HEK293 (cell line): Measurements from ENCODE around the gene UFSP1.

Experiments used
- GLI2 ChIP-seq: fragments of 450-650 bp; formaldehyde crosslinking; IDR thresholded peaks from 2 replicates; pipeline ENCODE4; 2017; ENCODE audit warnings: missing biosample characterization, missing genetic modification characterization, low read depth, borderline replicate concordance
- GLI4 ChIP-seq: fragments of 450-650 bp; formaldehyde crosslinking; IDR thresholded peaks from 2 replicates; pipeline ENCODE4 v1.5.1; 2016; ENCODE audit warnings: missing biosample characterization, missing genetic modification characterization
- HOXC10 ChIP-seq: sonication (generic); formaldehyde crosslinking; IDR thresholded peaks from 2 replicates; pipeline ENCODE4 v1.8.1; 2023; ENCODE audit warnings: mild to moderate bottlenecking, missing genetic modification reagents
- KLF8 ChIP-seq: fragments of 450-650 bp; formaldehyde crosslinking; IDR thresholded peaks from 2 replicates; pipeline ENCODE4 v1.5.1; 2016; ENCODE audit warnings: missing biosample characterization, missing genetic modification characterization
- PBX3 ChIP-seq: sonication (generic); formaldehyde crosslinking; IDR thresholded peaks from 2 replicates; pipeline ENCODE4 v1.8.1; 2022; ENCODE audit warnings: mild to moderate bottlenecking, moderate library complexity, missing genetic modification reagents
- SALL2 ChIP-seq: fragments of 450-650 bp; formaldehyde crosslinking; IDR thresholded peaks from 2 replicates; pipeline ENCODE4 v1.5.0; 2017; ENCODE audit warnings: missing biosample characterization, mild to moderate bottlenecking, missing genetic modification characterization, borderline replicate concordance
- ZEB2 ChIP-seq: fragments of 450-650 bp; formaldehyde crosslinking; IDR thresholded peaks from 2 replicates; pipeline ENCODE4 v1.5.1; 2016; ENCODE audit warnings: missing biosample characterization, missing genetic modification characterization
- ZNF114 ChIP-seq: fragments of 450-650 bp; formaldehyde crosslinking; IDR thresholded peaks from 2 replicates; pipeline ENCODE4 v1.5.0; 2017; ENCODE audit warnings: missing biosample characterization, missing genetic modification characterization
- ZNF133 ChIP-seq: fragments of 450-650 bp; formaldehyde crosslinking; IDR thresholded peaks from 2 replicates; pipeline ENCODE4 v1.5.1; 2016; ENCODE audit warnings: missing biosample characterization, missing genetic modification characterization
- ZNF174 ChIP-seq: fragments of 450-650 bp; formaldehyde crosslinking; IDR thresholded peaks from 2 replicates; pipeline ENCODE4 v1.5.0; 2017; ENCODE audit warnings: missing biosample characterization, mild to moderate bottlenecking, missing genetic modification characterization
- ZNF223 ChIP-seq: fragments of 450-650 bp; formaldehyde crosslinking; IDR thresholded peaks from 2 replicates; pipeline ENCODE4 v1.5.1; 2016; ENCODE audit warnings: missing biosample characterization, missing genetic modification characterization
- ZNF239 ChIP-seq: fragments of 450-650 bp; formaldehyde crosslinking; IDR thresholded peaks from 2 replicates; pipeline ENCODE4 v1.5.1; 2016; ENCODE audit warnings: missing biosample characterization, missing genetic modification characterization
- ZNF274 ChIP-seq, 2 experiments: fragments of 200-500 bp in 1 of 2; fragments of 450-650 bp in 1 of 2; sonication (Bioruptor generic) in 1 of 2; formaldehyde crosslinking in 1 of 2; IDR thresholded peaks; 2 replicates each; pipeline versions ENCODE4 v1.5.1 to v1.6.1; 2014 to 2016; ENCODE audit warnings: borderline replicate concordance in 1 of 2, inconsistent platforms in 1 of 2, low read length in 1 of 2, missing biosample characterization in 1 of 2, missing genetic modification characterization in 1 of 2
- ZNF341 ChIP-seq: fragments of 450-650 bp; formaldehyde crosslinking; IDR thresholded peaks from 2 replicates; pipeline ENCODE4; 2016; ENCODE audit warnings: low read depth, missing biosample characterization, missing genetic modification characterization
- ZNF416 ChIP-seq: fragments of 450-650 bp; formaldehyde crosslinking; IDR thresholded peaks from 2 replicates; pipeline ENCODE4 v1.5.1; 2016; ENCODE audit warnings: missing biosample characterization, missing genetic modification characterization
- ZNF530 ChIP-seq: fragments of 450-650 bp; formaldehyde crosslinking; IDR thresholded peaks from 2 replicates; pipeline ENCODE4 v1.5.1; 2016; ENCODE audit warnings: low read depth, missing biosample characterization, missing genetic modification characterization
- ZNF571 ChIP-seq: fragments of 450-650 bp; formaldehyde crosslinking; IDR thresholded peaks from 2 replicates; pipeline ENCODE4 v1.5.0; 2017; ENCODE audit warnings: missing biosample characterization, missing genetic modification characterization
- ZNF791 ChIP-seq: fragments of 450-650 bp; formaldehyde crosslinking; IDR thresholded peaks from 2 replicates; pipeline ENCODE4 v1.5.1; 2016; ENCODE audit warnings: missing biosample characterization, missing genetic modification characterization
- ZNF830 ChIP-seq: fragments of 450-650 bp; IDR thresholded peaks from 2 replicates; pipeline ENCODE4 v1.5.0; 2018; ENCODE audit warnings: missing biosample characterization, missing genetic modification characterization, low read depth, mild to moderate bottlenecking, moderate library complexity
- ZNF837 ChIP-seq: fragments of 450-650 bp; formaldehyde crosslinking; IDR thresholded peaks from 2 replicates; pipeline ENCODE4 v1.5.1; 2016; ENCODE audit warnings: missing biosample characterization, missing genetic modification characterization
- ZNF843 ChIP-seq: fragments of 450-650 bp; formaldehyde crosslinking; IDR thresholded peaks from 2 replicates; pipeline ENCODE4 v1.5.1; 2016; ENCODE audit warnings: missing biosample characterization, missing genetic modification characterization
- ZSCAN16 ChIP-seq: fragments of 450-650 bp; formaldehyde crosslinking; IDR thresholded peaks from 2 replicates; pipeline ENCODE4 v1.5.1; 2016; ENCODE audit warnings: missing biosample characterization, missing genetic modification characterization
- ZSCAN23 ChIP-seq: fragments of 450-650 bp; formaldehyde crosslinking; IDR thresholded peaks from 2 replicates; pipeline ENCODE4 v1.5.1; 2016; ENCODE audit warnings: missing biosample characterization, missing genetic modification characterization
- TF ChIP-seq, protein P1 (sequence below): fragments of 450-650 bp; formaldehyde crosslinking; IDR thresholded peaks from 2 replicates; pipeline ENCODE4 v1.5.1; 2016; ENCODE audit warnings: missing biosample characterization, missing genetic modification characterization
- TF ChIP-seq, protein P2 (sequence below): fragments of 450-650 bp; formaldehyde crosslinking; IDR thresholded peaks from 2 replicates; pipeline ENCODE4 v1.5.1; 2016; ENCODE audit warnings: missing biosample characterization, missing genetic modification characterization, borderline replicate concordance
- TF ChIP-seq, protein P3 (sequence below): fragments of 450-650 bp; formaldehyde crosslinking; IDR thresholded peaks from 2 replicates; pipeline ENCODE4 v1.5.1; 2016; ENCODE audit warnings: missing biosample characterization, missing genetic modification characterization

The UFSP1 gene

GRCh38 chr7:100891568-100892247 is 2.2 kb upstream of the UFSP1 start (continued):
- TF ChIP-seq, protein P1, sequence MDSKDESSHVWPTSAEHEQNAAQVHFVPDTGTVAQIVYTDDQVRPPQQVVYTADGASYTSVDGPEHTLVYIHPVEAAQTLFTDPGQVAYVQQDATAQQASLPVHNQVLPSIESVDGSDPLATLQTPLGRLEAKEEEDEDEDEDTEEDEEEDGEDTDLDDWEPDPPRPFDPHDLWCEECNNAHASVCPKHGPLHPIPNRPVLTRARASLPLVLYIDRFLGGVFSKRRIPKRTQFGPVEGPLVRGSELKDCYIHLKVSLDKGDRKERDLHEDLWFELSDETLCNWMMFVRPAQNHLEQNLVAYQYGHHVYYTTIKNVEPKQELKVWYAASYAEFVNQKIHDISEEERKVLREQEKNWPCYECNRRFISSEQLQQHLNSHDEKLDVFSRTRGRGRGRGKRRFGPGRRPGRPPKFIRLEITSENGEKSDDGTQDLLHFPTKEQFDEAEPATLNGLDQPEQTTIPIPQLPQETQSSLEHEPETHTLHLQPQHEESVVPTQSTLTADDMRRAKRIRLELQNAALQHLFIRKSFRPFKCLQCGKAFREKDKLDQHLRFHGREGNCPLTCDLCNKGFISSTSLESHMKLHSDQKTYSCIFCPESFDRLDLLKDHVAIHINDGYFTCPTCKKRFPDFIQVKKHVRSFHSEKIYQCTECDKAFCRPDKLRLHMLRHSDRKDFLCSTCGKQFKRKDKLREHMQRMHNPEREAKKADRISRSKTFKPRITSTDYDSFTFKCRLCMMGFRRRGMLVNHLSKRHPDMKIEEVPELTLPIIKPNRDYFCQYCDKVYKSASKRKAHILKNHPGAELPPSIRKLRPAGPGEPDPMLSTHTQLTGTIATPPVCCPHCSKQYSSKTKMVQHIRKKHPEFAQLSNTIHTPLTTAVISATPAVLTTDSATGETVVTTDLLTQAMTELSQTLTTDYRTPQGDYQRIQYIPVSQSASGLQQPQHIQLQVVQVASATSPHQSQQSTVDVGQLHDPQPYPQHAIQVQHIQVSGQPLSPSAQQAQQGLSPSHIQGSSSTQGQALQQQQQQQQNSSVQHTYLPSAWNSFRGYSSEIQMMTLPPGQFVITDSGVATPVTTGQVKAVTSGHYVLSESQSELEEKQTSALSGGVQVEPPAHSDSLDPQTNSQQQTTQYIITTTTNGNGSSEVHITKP (tag by site-specific recombination): no peak; the same call in 1 of the 2 replicates
- TF ChIP-seq KLF8 (tag by site-specific recombination) (peak; percentile 55), ZEB2 (tag by site-specific recombination) (0 out of 2 replicates have a peak, but pooled peaks have one; percentile 42), ZNF239 (no peak), GLI2 (no peak), ZNF843 (no peak), GLI4 (no peak), ZNF571 (tag by site-specific recombination) (no peak), ZNF530 (no peak), ZNF274 (IDR thresholded peaks at IDR 0.05; ENCODE audit: low read length) (no peak), ZNF274 (tag by site-specific recombination; IDR thresholded peaks at IDR 0.05; ENCODE audit: borderline replicate concordance) (no peak), ZNF837 (tag by site-specific recombination) (no peak), ZNF416 (tag by site-specific recombination) (no peak), ZNF114 (no peak), ZNF133 (no peak), ZNF830 (tag by site-specific recombination) (no peak), SALL2 (tag by site-specific recombination) (no peak), ZNF791 (no peak), ZNF341 (tag by site-specific recombination) (no peak), ZSCAN16 (tag by site-specific recombination) (no peak), PBX3 (no peak), ZSCAN23 (tag by site-specific recombination) (no peak), ZNF174 (tag by site-specific recombination) (no peak), HOXC10 (CRISPR knock-in tag) (no peak), ZNF223 (tag by site-specific recombination) (no peak)
- TF ChIP-seq, protein P2, sequence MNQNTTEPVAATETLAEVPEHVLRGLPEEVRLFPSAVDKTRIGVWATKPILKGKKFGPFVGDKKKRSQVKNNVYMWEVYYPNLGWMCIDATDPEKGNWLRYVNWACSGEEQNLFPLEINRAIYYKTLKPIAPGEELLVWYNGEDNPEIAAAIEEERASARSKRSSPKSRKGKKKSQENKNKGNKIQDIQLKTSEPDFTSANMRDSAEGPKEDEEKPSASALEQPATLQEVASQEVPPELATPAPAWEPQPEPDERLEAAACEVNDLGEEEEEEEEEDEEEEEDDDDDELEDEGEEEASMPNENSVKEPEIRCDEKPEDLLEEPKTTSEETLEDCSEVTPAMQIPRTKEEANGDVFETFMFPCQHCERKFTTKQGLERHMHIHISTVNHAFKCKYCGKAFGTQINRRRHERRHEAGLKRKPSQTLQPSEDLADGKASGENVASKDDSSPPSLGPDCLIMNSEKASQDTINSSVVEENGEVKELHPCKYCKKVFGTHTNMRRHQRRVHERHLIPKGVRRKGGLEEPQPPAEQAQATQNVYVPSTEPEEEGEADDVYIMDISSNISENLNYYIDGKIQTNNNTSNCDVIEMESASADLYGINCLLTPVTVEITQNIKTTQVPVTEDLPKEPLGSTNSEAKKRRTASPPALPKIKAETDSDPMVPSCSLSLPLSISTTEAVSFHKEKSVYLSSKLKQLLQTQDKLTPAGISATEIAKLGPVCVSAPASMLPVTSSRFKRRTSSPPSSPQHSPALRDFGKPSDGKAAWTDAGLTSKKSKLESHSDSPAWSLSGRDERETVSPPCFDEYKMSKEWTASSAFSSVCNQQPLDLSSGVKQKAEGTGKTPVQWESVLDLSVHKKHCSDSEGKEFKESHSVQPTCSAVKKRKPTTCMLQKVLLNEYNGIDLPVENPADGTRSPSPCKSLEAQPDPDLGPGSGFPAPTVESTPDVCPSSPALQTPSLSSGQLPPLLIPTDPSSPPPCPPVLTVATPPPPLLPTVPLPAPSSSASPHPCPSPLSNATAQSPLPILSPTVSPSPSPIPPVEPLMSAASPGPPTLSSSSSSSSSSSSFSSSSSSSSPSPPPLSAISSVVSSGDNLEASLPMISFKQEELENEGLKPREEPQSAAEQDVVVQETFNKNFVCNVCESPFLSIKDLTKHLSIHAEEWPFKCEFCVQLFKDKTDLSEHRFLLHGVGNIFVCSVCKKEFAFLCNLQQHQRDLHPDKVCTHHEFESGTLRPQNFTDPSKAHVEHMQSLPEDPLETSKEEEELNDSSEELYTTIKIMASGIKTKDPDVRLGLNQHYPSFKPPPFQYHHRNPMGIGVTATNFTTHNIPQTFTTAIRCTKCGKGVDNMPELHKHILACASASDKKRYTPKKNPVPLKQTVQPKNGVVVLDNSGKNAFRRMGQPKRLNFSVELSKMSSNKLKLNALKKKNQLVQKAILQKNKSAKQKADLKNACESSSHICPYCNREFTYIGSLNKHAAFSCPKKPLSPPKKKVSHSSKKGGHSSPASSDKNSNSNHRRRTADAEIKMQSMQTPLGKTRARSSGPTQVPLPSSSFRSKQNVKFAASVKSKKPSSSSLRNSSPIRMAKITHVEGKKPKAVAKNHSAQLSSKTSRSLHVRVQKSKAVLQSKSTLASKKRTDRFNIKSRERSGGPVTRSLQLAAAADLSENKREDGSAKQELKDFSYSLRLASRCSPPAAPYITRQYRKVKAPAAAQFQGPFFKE: no peak
- TF ChIP-seq, protein P3, sequence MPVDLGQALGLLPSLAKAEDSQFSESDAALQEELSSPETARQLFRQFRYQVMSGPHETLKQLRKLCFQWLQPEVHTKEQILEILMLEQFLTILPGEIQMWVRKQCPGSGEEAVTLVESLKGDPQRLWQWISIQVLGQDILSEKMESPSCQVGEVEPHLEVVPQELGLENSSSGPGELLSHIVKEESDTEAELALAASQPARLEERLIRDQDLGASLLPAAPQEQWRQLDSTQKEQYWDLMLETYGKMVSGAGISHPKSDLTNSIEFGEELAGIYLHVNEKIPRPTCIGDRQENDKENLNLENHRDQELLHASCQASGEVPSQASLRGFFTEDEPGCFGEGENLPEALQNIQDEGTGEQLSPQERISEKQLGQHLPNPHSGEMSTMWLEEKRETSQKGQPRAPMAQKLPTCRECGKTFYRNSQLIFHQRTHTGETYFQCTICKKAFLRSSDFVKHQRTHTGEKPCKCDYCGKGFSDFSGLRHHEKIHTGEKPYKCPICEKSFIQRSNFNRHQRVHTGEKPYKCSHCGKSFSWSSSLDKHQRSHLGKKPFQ (tag by site-specific recombination): no peak
